GM21717 (cell line): ENCODE data around the gene ITGA3.

Experiments
- ATAC-seq: cut with Tn5 transposase; IDR thresholded peaks from one replicate; pipeline ENCODE4 v1.9.1; 2021; ENCODE audit warnings: mild to moderate bottlenecking, moderate library complexity; ENCODE audit not compliant: unreplicated experiment

ITGA3 gene

DNA sequence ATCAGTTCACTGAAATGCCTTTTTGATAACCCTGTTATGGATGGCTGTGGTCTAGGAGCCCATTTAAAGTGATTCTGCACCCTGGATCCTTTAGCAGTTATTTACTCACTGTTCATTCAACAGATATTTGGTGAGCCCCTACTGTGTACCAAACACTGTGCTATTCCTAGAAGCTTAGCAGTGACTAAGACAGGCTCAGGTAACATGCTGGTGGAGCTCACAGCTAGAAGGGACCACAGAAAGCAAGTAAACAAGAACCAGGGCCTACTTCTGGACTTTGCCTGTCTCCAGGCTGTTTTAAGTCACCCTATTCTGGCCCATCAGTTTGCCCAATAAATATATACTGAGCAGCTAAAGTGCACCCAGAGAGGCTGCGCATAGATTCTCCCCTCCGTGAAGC is 11.1 kb downstream of the ITGA3 start:
- ATAC-seq: no peak

DNA sequence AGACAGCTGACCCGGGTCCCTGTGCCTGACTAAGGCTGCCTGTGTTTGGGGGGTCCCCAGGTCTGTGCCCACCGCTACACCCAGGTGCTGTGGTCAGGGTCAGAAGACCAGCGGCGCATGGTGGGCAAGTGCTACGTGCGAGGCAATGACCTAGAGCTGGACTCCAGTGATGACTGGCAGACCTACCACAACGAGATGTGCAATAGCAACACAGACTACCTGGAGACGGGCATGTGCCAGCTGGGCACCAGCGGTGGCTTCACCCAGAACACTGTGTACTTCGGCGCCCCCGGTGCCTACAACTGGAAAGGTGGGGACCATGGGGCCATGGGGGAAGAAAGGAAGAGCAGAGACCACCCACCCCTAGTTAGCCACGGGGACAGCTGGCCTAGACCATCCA is 12.1 kb downstream of the ITGA3 start:
- no peak for ATAC-seq

- ATAC-seq: no peak
Observed at GRCh38 chr17:50070908-50071680, 15.2 kb downstream of the ITGA3 start.

GRCh38 chr17:50071692-50072091 is 15.8 kb downstream of the ITGA3 start:
- ATAC-seq: no peak

DNA sequence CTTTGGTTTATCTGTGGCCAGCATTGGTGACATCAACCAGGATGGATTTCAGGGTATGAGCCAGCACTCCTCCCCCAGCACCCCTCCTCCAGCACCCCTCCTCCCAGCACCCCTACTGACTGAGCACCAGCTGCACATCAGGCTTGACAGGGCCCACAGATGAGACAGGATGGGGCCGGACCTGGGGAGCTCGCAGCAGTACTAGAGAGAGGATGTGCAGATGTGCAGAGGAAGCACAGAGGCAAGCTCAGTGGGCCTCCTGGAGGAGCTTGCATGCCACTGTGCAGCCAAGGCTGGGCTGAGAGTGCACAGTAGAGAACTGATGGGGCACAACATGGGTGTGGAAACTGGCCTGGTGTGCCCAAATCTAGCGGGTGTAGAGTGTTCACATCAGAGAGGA is 16.2 kb downstream of the ITGA3 start:
- no peak for ATAC-seq

- ATAC-seq: no peak
Observed at GRCh38 chr17:50072925-50073324, 17.0 kb downstream of the ITGA3 start.

- no peak for ATAC-seq
Observed at GRCh38 chr17:50074227-50074626, 18.3 kb downstream of the ITGA3 start.

DNA sequence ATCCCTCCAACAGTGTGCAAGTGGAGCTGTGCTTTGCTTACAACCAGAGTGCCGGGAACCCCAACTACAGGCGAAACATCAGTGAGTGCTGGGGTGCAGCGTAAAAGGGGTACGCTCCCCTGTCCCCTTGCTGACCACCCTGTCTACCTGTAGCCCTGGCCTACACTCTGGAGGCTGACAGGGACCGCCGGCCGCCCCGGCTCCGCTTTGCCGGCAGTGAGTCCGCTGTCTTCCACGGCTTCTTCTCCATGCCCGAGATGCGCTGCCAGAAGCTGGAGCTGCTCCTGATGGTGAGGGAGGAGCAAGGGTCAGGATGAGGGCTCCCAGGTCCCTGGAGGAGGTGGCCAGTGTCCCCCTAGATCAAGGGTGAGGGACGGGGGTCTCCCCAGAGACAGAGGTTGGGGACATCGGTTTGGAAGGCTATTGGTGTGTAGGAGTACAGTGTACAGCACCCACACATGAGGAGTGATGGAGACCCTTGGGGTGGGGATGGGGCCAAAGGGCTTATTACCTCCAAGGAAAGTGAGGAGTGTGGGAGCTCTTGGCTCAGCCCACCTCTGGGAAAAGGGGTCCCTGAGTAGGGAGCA is 19.6 kb downstream of the ITGA3 start:
- no peak for ATAC-seq

DNA sequence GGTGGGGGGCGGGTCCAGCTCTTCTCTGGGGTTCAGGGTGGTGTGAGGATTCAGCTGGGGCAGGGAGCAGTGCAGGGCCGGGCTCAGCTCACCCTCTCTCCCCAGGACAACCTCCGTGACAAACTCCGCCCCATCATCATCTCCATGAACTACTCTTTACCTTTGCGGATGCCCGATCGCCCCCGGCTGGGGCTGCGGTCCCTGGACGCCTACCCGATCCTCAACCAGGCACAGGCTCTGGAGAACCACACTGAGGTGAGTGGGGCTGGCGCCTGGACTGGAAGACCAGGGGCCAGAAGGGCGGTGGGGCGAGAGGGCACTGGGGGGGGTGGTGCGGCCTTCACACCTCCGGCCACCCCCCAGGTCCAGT is 20.3 kb downstream of the ITGA3 start:
- ATAC-seq: no peak

- ATAC-seq: no peak
Observed at GRCh38 chr17:50076591-50077235, 20.8 kb downstream of the ITGA3 start.

DNA sequence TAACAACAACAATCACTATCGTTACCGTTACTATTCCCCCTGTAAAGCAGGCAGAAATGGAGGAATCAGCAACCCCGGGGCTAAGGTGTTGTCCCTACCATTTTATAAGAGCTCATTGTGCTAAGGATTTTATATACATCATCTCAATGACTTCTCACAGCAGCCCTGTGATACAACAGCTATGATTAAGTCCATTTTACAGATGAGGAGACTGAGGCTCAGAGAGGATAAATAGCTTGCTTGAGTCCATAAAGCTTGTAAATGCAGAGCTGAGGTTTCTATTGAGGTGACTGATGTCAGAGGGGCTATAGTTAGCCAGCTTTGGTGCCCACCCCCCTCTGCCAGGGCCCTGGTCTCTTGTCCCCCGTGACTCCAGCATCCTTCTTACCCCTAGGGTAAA is 22.5 kb downstream of the ITGA3 start:
- ATAC-seq: no peak

- no peak for ATAC-seq
Observed at GRCh38 chr17:50079334-50080095, 23.6 kb downstream of the ITGA3 start.

- ATAC-seq: no peak
Observed at GRCh38 chr17:50080096-50080480, 24.2 kb downstream of the ITGA3 start.

DNA sequence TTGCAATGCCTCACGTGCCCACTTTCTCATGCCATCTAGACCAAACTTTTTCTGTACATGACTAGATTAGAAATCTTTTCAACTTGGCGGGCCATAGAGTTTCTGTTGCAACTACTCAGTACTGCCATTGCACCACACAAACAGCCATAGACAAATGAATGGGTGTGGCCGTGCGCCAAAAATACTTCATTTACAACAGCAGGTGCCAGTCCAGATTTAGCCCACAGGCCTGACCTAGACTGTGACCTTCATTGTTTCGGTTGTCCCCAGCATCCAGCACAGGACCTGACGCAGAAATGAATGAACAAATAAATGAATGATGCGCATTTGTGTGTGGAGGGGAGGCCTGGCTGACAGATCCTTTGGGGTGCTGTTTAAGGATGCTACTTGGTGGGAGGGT is 24.9 kb downstream of the ITGA3 start:
- no peak for ATAC-seq

DNA sequence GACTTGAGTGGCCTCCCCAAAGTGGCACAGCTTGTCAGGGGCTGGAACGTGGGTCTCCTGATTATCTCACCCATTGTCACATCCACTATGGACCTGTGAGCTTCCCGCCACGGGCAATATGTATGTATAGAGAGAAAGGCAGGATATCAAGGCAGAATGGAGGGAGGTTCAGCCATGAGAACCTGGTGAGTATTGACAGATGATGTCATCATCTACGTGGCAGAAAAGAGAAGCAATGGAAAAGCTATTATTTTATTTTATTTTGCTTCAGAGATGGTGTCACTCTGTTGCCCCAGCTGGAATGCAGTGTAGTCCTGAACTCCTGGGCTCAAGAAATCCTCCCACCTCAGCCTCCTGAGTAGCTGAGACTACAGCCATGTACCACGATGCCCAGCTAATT is 25.8 kb downstream of the ITGA3 start:
- ATAC-seq: no peak

DNA sequence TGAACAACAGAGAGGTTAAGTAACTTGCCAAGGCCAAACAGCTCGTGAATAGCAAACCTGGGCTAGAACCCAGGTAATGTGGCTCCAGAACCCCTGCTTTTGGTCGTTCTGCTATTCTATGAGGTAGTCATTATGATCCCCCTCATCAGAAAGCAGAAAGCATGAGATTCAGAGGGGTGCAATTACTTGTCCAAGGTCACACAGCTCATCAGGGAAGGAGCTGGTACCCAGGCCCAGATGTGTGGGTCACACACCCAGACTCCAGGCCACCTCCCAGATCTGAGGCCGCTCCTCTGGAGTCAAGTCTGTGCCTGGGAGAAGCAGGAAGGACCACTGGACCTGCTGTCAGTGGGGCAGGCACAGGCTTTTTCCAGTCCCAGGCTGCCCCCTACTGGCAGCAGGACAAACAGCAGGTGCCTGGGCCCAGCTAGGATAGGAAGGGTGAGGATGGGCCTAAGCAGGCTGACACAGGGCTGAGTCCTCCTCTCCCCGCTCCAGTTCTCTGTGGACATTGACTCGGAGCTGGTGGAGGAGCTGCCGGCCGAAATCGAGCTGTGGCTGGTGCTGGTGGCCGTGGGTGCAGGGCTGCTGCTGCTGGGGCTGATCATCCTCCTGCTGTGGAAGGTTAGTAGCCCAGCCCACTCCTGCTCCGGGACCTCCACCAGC is 31.5 kb downstream of the ITGA3 start:
- no peak for ATAC-seq

DNA sequence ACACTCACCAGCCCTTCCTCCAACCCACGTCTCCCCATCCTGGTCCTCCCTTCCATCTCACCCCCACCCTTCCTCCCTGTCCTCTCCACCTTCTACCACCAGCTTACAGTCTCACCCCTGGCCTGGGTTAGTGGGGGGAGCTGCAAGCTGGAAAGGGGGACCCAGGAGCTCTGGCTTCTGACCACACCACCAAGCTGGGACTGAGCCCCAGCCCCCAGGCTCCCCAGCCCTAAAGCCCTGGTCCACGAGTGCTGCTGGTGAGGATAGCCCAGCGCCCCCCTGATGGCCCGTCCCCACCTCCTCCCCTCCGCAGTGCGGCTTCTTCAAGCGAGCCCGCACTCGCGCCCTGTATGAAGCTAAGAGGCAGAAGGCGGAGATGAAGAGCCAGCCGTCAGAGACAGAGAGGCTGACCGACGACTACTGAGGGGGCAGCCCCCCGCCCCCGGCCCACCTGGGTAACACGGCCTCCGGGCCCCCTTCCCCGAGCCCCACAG is 32.0 kb downstream of the ITGA3 start:
- ATAC-seq: no peak

DNA sequence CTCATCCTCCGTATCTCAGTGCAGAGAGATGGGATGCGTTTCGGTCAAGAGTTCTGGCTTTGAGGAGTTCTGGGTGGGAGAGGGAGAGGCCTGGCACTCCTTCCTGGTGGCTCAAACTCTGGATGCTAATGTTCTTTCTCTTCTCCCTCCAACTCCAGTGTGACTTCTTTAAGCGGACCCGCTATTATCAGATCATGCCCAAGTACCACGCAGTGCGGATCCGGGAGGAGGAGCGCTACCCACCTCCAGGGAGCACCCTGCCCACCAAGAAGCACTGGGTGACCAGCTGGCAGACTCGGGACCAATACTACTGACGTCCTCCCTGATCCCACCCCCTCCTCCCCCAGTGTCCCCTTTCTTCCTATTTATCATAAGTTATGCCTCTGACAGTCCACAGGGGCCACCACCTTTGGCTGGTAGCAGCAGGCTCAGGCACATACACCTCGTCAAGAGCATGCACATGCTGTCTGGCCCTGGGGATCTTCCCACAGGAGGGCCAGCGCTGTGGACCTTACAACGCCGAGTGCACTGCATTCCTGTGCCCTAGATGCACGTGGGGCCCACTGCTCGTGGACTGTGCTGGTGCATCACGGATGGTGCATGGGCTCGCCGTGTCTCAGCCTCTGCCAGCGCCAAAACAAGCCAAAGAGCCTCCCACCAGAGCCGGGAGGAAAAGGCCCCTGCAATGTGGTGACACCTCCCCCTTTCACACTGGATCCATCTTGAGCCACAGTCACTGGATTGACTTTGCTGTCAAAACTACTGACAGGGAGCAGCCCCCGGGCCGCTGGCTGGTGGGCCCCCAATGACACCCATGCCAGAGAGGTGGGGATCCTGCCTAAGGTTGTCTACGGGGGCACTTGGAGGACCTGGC is 33.3 kb downstream of the ITGA3 start:
- no peak for ATAC-seq

GRCh38 chr17:50090071-50090470 is 34.2 kb downstream of the ITGA3 start:
- no peak for ATAC-seq
